HEK293T (cell line): Measurements from ENCODE around the gene C11orf21.
"Not testable (repeated sequence)": the region's sequence is repeated elsewhere in the genome, so short reads cannot be mapped to it uniquely, and the experiment has no call there.

ENCODE experiments used
- CTCF ChIA-PET: fragments of 350-600 bp; formaldehyde crosslinking; extraction: SDS; loops from one replicate; lab custom pipeline; 2021; ENCODE audit warnings: antibody characterized with exemption, inconsistent platforms; lab: Yijun Ruan, JAX
- POLR2A ChIA-PET: fragments of 350-600 bp; formaldehyde crosslinking; extraction: SDS; loops from one replicate; lab custom pipeline; 2020; ENCODE audit warnings: antibody characterized with exemption, inconsistent platforms; lab: Yijun Ruan, JAX
- DNase-seq: peaks from one replicate; pipeline ENCODE4 v3.0.0; 2012; ENCODE audit warnings: mixed read lengths; ENCODE audit errors: extremely low spot score
- ARNT ChIP-seq: fragments of 450-650 bp; IDR thresholded peaks from 2 replicates; pipeline ENCODE4 v1.6.1; 2017; ENCODE audit warnings: mild to moderate bottlenecking
- BHLHE40 ChIP-seq: fragments of 450-650 bp; IDR thresholded peaks from 2 replicates; pipeline ENCODE4 v1.6.1; 2016; ENCODE audit warnings: mild to moderate bottlenecking, moderate library complexity, borderline replicate concordance
- CTBP1 ChIP-seq: fragments of 450-650 bp; IDR thresholded peaks from 2 replicates; pipeline ENCODE4 v1.6.1; 2016; ENCODE audit warnings: borderline replicate concordance
- ELF4 ChIP-seq: fragments of 450-650 bp; IDR thresholded peaks from 2 replicates; pipeline ENCODE4 v1.6.1; 2017; ENCODE audit warnings: antibody characterized with exemption
- FOXA1 ChIP-seq: fragments of 450-650 bp; IDR thresholded peaks from 2 replicates; pipeline ENCODE4 v1.6.1; 2016; ENCODE audit warnings: mild to moderate bottlenecking
- FOXM1 ChIP-seq: fragments of 450-650 bp; IDR thresholded peaks from 2 replicates; pipeline ENCODE4 v1.6.1; 2017; ENCODE audit warnings: mild to moderate bottlenecking, borderline replicate concordance
- HDGF ChIP-seq: fragments of 450-650 bp; IDR thresholded peaks from 2 replicates; pipeline ENCODE4 v1.6.1; 2017; ENCODE audit warnings: antibody characterized with exemption, borderline replicate concordance
- L3MBTL2 ChIP-seq: fragments of 450-650 bp; conservative IDR thresholded peaks from 2 replicates; pipeline ENCODE4 v1.6.1; 2016; ENCODE audit warnings: mild to moderate bottlenecking
- LEF1 ChIP-seq: fragments of 450-650 bp; IDR thresholded peaks from 2 replicates; pipeline ENCODE4 v1.6.1; 2017; ENCODE audit warnings: mild to moderate bottlenecking, borderline replicate concordance
- NFRKB ChIP-seq: fragments of 450-650 bp; IDR thresholded peaks from 2 replicates; pipeline ENCODE4 v1.6.1; 2016; ENCODE audit warnings: mild to moderate bottlenecking, moderate library complexity
- SP1 ChIP-seq: fragments of 450-650 bp; IDR thresholded peaks from 2 replicates; pipeline ENCODE4 v1.6.1; 2017
- SUZ12 ChIP-seq: fragments of 450-650 bp; IDR thresholded peaks from 2 replicates; pipeline ENCODE4 v1.6.1; 2016; ENCODE audit warnings: mild to moderate bottlenecking
- TARDBP ChIP-seq: fragments of 450-650 bp; IDR thresholded peaks from 2 replicates; pipeline ENCODE4 v1.6.1; 2016
- ZNF384 ChIP-seq: fragments of 450-650 bp; IDR thresholded peaks from 2 replicates; pipeline ENCODE4 v1.6.1; 2016
- TF ChIP-seq, protein P1 (sequence below): fragments of 450-650 bp; IDR thresholded peaks from 2 replicates; pipeline ENCODE4 v1.6.1; 2016

Gene C11orf21

DNA sequence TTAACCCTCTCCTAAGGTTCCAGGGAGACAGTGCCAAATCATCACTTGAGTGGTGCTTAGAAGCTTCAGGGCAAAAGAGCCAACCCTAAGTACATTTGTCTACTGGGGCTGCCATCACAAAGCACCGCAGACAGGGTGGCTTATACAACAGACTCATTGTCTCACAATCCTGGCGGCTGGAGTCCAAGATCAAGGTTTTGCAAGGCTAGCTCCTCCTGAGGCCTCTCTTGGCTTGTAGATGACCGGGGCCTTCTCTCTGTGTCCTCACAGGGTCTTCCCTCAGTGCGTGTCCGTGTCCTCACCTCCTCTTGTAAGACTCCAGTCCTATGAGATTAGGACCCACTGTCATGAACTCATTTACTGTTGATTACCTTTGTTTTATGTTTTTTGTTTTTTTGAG lies 41.3 kb upstream of the C11orf21 start:
- CTCF ChIA-PET = no interaction called here
- no peak for DNase-seq
- POLR2A ChIA-PET = no interaction called here
- TF ChIP-seq SUZ12 (no peak), ARNT (no peak), BHLHE40 (no peak), HDGF (no peak), FOXA1 (no peak), FOXM1 (no peak), ZNF384 (no peak)

DNA sequence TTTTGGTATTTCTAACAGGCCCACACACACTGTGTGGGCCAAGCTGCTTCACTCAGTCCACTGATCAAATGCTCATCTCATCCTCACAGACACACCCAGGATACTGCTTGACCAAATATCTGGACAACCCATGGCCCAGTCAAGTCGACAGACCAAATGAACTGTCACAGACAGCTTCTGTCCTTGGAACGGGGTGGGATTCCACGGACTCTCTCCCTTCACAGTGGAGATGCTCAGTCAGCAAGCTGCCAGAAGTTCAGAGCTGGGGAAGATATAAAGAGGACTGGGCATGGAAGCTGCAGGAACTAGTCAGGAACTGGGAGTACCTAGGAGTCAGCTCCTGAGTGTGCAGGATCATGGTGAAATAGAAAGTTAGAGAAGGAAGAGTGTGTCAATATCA lies 40.8 kb upstream of the C11orf21 start:
- ChIA-PET POLR2A (no interaction called here), CTCF (no interaction called here)
- no peak for DNase-seq
- TF ChIP-seq, protein P1, sequence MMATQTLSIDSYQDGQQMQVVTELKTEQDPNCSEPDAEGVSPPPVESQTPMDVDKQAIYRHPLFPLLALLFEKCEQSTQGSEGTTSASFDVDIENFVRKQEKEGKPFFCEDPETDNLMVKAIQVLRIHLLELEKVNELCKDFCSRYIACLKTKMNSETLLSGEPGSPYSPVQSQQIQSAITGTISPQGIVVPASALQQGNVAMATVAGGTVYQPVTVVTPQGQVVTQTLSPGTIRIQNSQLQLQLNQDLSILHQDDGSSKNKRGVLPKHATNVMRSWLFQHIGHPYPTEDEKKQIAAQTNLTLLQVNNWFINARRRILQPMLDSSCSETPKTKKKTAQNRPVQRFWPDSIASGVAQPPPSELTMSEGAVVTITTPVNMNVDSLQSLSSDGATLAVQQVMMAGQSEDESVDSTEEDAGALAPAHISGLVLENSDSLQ = no peak
- TF ChIP-seq CTBP1 (no peak), TARDBP (no peak), SUZ12 (no peak), ZNF384 (no peak), HDGF (no peak), ARNT (no peak)

DNA sequence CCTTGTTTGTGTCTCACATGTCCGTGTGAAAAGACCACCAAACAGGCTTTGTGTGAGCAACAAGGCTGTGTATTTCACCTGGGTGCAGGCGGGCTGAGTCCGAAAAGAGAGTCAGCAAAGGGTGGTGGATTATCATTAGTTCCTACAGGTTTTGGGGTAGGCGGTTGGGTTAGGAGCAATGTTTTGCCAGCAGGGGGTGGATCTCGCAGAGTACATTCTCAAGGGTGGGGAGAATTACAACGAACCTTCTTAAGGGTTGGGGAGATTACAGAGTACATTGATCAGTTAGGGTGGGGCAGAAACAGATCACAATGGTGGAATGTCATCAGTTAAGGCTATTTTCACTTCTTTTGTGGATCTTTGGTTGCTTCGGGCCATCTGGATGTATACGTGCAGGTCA lies 37.0 kb upstream of the C11orf21 start:
- CTCF ChIA-PET = not testable (repeated sequence)

DNA sequence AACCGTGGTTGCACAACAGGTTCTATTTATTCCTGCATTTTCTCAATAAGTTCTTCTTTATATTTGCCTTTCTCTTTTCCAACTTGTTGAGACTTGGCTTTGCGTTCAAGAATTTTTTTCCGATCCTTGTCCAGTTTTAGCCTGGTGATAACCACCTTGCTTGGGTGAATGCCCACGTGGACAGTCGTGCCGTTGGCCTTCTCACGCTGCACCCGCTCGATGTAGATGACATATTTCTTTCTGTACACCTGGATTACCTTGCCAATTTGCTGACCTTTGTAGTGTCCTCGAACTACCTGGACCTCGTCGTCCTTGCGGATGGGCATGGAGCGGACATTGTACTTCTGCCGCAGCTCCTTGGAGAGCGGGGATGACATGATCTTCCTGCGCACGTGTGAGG lies 33.6 kb upstream of the C11orf21 start:
- POLR2A ChIA-PET = not testable (repeated sequence)

More for the DNA sequence above, 37.0 kb upstream of the C11orf21 start:
- POLR2A ChIA-PET, DNase-seq: not testable (repeated sequence)

DNA sequence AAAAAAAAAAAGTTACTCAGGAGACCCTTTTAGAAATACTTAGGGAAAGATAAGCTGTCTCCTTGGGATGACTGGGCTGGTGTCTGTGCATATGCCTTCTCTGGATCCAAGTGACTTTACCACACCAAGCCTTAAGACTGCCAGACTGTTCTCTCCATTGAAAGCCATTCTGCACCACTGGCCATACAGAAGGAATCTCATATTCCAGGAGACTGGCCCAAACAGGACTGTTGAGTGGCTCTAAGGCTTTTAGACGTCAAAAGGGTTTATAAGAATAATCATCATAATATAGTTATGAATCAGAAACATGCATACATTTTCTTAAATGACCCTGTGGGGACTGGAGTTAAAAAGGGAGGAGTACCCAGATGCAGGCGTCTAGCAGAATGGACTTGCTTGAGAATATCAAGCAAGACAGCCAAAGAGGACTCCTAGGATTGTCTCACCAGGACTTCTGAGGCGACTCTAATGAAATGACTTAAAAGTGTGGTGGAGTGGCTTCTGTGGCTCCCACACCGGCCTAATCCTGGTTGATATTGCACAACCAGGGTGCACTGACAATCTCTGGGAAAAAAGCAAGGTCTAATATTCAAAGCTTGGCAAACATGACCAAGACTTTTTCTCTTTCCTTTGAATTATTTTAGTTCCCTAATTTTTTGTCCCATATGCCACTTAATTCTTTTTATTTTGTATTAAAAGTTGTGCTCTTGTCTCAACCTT lies 31.9 kb upstream of the C11orf21 start:
- POLR2A ChIA-PET, DNase-seq, CTCF ChIA-PET: not testable (repeated sequence)

More for the DNA sequence above, 33.6 kb upstream of the C11orf21 start:
- CTCF ChIA-PET, DNase-seq: not testable (repeated sequence)

DNA sequence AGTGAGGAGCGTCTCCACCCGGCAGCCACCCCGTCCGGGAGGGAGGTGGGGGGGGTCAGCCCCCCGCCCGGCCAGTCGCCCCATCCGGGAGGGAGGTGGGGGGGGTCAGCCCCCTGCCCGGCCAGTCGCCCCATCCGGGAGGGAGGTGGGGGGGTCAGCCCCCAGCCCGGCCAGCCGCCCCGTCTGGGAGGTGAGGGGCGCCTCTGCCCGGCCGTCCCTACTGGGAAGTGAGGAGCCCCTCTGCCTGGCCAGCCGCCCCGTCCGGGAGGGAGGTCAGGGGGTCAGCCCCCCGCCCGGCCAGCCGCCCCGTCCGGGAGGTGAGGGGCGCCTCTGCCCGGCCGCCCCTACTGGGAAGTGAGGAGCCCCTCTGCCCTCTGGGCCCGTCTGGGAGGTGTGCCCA lies 30.9 kb upstream of the C11orf21 start:
- DNase-seq, CTCF ChIA-PET, POLR2A ChIA-PET: not testable (repeated sequence)

DNA sequence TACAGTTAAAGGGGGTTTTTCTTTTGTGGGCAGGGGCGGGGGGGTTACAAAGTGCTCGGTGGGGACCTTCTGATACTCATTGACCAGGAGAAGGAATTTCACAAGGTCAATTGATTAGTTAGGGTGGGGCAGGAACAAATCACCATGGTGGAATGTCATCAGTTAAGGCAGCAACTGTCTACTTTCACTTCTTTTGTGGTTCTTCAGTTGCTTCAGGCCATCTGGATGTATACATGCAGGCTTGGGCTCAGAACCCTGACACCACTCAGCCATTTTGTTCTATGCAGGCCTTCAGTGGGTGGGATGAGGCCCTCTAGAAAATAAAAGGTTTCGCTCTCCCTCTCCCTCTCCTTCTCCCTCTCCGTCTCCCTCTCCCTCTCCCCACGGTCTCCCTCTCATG lies 29.7 kb upstream of the C11orf21 start:
- DNase-seq = no peak
- ChIA-PET POLR2A (no interaction called here), CTCF (no interaction called here)
- no peak for TF ChIP-seq ZNF384
- TF ChIP-seq L3MBTL2 = no peak
- TF ChIP-seq, protein P1 = no peak

DNA sequence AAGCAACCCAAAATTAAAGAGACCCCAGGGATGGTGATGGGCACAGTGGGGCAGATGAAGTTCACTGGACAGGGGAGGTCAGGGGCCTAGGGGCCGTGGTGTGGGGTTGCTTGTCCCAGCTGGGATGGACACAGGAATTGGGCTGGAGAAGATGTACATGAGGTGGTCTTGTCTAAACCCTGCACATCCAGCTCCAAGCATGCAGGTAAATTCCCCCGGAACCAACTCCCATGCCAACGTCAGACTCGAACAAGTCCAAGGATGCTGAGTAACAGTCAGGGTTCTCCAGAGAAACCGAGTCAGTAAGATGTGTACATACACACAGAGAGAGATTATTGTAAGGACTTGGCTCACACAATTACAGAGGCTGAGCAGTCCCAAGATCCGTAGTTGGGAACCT lies 29.0 kb upstream of the C11orf21 start:
- ChIA-PET CTCF (no interaction called here), POLR2A (no interaction called here)
- no peak for TF ChIP-seq CTBP1
- TF ChIP-seq FOXM1 = no peak
- TF ChIP-seq HDGF = no peak
- no peak for TF ChIP-seq ZNF384
- no peak for TF ChIP-seq ELF4
- TF ChIP-seq SUZ12 = no peak
- no peak for TF ChIP-seq BHLHE40
- TF ChIP-seq L3MBTL2 = no peak
- TF ChIP-seq, protein P1 = no peak
- no peak for TF ChIP-seq FOXA1
- no peak for TF ChIP-seq SP1
- TF ChIP-seq ARNT = no peak
- no peak for TF ChIP-seq NFRKB
- no peak for TF ChIP-seq LEF1
- no peak for DNase-seq

DNA sequence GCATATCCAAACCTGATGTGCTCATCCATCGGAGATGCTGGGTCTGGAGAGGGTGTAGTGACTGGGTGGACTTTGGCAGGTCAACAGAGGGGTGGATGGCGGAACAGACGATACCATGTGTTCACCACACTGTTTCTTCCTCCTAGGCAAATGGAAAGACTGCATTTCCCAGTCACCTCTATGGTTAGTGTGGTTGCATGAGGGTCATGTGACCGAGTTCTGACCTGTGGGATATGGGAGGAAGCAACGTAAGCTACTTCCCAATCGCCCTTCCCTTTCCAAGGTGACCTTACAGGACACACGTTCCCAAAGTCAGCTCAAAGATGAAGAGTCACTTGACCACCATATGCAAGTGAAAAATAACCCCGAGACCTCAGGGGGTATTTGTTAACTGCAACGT lies 27.8 kb upstream of the C11orf21 start:
- POLR2A ChIA-PET = interaction anchor here (1.0 kb wide), 1 partner anchor 48 kb away, joined by 3 read pairs; the partner anchor contains the start of gene CD81
- TF ChIP-seq BHLHE40 (no peak), L3MBTL2 (no peak), FOXA1 (no peak), TARDBP (no peak), ZNF384 (no peak), CTBP1 (no peak)
- no peak for DNase-seq

More for the DNA sequence above, 27.8 kb upstream of the C11orf21 start:
- CTCF ChIA-PET = no interaction called here
